ENCODE data around the gene ZNF580. TPM values are rescaled to one million over a fixed set of nuclear protein-coding genes. Genes with fewer than 3 reads are reported as not detected.

ZNF580 gene
- total and polyA plus RNA-seq, 9 of the 15 experiments (the other 6 are each of a cell fraction or from before 2014, with no cell fraction given), result 2.3 to 47.4 (median 6.0) TPM

DNA sequence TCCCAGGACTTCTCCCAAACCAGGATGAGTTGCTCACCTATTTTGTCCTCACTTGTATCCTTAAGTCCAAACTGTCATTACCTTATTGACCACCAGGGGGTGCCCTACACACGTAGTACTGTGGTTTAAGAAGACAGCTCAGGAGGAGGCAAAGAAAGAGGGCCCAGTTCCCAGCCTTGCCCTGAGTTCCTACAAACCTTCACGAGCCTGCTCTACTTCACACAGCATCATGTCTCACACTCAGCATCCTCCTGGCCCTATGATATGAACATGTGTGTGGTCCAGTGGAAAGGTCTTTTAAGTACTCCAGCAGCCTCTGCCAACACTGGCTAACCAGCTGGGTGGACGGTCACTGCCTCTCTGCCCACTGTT lies 8.4 kb upstream of the ZNF580 start (continued):
- TF ChIP-seq, protein P1, sequence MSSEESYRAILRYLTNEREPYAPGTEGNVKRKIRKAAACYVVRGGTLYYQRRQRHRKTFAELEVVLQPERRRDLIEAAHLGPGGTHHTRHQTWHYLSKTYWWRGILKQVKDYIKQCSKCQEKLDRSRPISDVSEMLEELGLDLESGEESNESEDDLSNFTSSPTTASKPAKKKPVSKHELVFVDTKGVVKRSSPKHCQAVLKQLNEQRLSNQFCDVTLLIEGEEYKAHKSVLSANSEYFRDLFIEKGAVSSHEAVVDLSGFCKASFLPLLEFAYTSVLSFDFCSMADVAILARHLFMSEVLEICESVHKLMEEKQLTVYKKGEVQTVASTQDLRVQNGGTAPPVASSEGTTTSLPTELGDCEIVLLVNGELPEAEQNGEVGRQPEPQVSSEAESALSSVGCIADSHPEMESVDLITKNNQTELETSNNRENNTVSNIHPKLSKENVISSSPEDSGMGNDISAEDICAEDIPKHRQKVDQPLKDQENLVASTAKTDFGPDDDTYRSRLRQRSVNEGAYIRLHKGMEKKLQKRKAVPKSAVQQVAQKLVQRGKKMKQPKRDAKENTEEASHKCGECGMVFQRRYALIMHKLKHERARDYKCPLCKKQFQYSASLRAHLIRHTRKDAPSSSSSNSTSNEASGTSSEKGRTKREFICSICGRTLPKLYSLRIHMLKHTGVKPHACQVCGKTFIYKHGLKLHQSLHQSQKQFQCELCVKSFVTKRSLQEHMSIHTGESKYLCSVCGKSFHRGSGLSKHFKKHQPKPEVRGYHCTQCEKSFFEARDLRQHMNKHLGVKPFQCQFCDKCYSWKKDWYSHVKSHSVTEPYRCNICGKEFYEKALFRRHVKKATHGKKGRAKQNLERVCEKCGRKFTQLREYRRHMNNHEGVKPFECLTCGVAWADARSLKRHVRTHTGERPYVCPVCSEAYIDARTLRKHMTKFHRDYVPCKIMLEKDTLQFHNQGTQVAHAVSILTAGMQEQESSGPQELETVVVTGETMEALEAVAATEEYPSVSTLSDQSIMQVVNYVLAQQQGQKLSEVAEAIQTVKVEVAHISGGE (CRISPR knock-in tag; IDR thresholded peaks at IDR 0.05), result peak in 1 of 3 experiments; percentile 57; a peak in 1 of 6 replicates
- peak; percentile 78 for TF ChIP-seq SMC3 (conservative IDR thresholded peaks at IDR 0.05; ENCODE audit: insufficient read depth, low read depth, low read length)
- no peak for TF ChIP-seq PTTG1 (tag; IDR thresholded peaks at IDR 0.05; ENCODE audit: low read depth)
- TF ChIP-seq STAG1 (CRISPR knock-in tag; IDR thresholded peaks at IDR 0.05; ENCODE audit: borderline replicate concordance), result peak; percentile 54; the same call in 1 of the 2 replicates
- TF ChIP-seq RBFOX2 (IDR thresholded peaks at IDR 0.05; ENCODE audit: low read depth, low read length), result no peak
- TF ChIP-seq ESRRA (IDR thresholded peaks at IDR 0.05; ENCODE audit: borderline replicate concordance, low read depth), result peak; percentile 16; the same call in 1 of the 2 replicates
- 0 out of 2 replicates have a peak, but pooled peaks have one; percentile 30 for TF ChIP-seq CREM (IDR thresholded peaks at IDR 0.05; ENCODE audit: low read depth)
- TF ChIP-seq NRF1 (conservative IDR thresholded peaks at IDR 0.05 in 1 of 2, IDR thresholded peaks at IDR 0.05 in 1 of 2), result 0 out of 4 replicates have a peak, but pooled peaks have one; percentile 1 to 19
- TF ChIP-seq UBTF (IDR thresholded peaks at IDR 0.05; ENCODE audit: borderline replicate concordance in 1 of 2, low read depth in 2 of 2, low read length in 2 of 2), result 0 out of 4 replicates have a peak, but pooled peaks of 1 of the 2 experiments have one; percentile 36
- TF ChIP-seq NR3C1 (CRISPR knock-in tag; IDR thresholded peaks at IDR 0.05), result no peak
- TF ChIP-seq, protein P2, sequence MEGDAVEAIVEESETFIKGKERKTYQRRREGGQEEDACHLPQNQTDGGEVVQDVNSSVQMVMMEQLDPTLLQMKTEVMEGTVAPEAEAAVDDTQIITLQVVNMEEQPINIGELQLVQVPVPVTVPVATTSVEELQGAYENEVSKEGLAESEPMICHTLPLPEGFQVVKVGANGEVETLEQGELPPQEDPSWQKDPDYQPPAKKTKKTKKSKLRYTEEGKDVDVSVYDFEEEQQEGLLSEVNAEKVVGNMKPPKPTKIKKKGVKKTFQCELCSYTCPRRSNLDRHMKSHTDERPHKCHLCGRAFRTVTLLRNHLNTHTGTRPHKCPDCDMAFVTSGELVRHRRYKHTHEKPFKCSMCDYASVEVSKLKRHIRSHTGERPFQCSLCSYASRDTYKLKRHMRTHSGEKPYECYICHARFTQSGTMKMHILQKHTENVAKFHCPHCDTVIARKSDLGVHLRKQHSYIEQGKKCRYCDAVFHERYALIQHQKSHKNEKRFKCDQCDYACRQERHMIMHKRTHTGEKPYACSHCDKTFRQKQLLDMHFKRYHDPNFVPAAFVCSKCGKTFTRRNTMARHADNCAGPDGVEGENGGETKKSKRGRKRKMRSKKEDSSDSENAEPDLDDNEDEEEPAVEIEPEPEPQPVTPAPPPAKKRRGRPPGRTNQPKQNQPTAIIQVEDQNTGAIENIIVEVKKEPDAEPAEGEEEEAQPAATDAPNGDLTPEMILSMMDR (IDR thresholded peaks at IDR 0.05 in 2 of 3, conservative IDR thresholded peaks at IDR 0.05 in 1 of 3; ENCODE audit: insufficient read depth in 2 of 3, low read depth in 1 of 3, low read length in 3 of 3), result peak; percentile 86 to 94 (median 90)
